Lower leg skin (tissue), 3 donors: ENCODE data around the gene LILRA6.

ENCODE experiments used
- CTCF ChIP-seq, 3 donors: fragments of 450-650 bp; IDR thresholded peaks; one replicate each; pipeline ENCODE4 v1.5.1; 2016; ENCODE audit warnings: antibody characterized with exemption in 3 of 3, mild to moderate bottlenecking in 3 of 3, moderate library complexity in 2 of 3
- POLR2A ChIP-seq, 2 donors: fragments of 450-650 bp; IDR thresholded peaks; one replicate each; pipeline ENCODE4 v1.6.1; 2016 to 2017; ENCODE audit warnings: antibody characterized with exemption in 2 of 2, mild to moderate bottlenecking in 1 of 2, moderate library complexity in 1 of 2

- TF ChIP-seq CTCF (IDR thresholded peaks at IDR 0.05), result no peak
- TF ChIP-seq POLR2A (IDR thresholded peaks at IDR 0.05), result no peak
These were observed 40.6 kb downstream of the LILRA6 start for GRCh38 chr19:54201980-54202379.
